CD4-positive, alpha-beta memory T cell (primary cell): ENCODE results near the gene SH3TC2. TPM values are rescaled to one million over a fixed set of nuclear protein-coding genes. Genes with fewer than 3 reads are reported as not detected.

ENCODE experiments used
- CTCF ChIA-PET: fragments of 350-600 bp; sonication (Branson Sonifier 250); formaldehyde crosslinking; loops from one replicate; lab custom pipeline; 2021; ENCODE audit warnings: inconsistent platforms; ENCODE audit not compliant: partially characterized antibody; lab: Charles Lee
- POLR2A ChIA-PET: fragments of 350-600 bp; sonication (Branson Sonifier 250); formaldehyde crosslinking; loops from one replicate; lab custom pipeline; 2021; ENCODE audit not compliant: partially characterized antibody; lab: Charles Lee
- DNase-seq, 5 donors: peaks; one replicate each; pipeline versions ENCODE4 v3.0.0 to v3.0.0-alpha.2; 2020 to 2022; ENCODE audit warnings: mixed read lengths in 1 of 5
- H3K27ac ChIP-seq: one replicate; pipeline ENCODE4 v1.7.0; 2013; ENCODE audit warnings: low read depth, low read length
- H3K27me3 ChIP-seq: 2 replicates; pipeline ENCODE4 v1.7.0; 2013; ENCODE audit warnings: mild to moderate bottlenecking, low read length, moderate library complexity; ENCODE audit not compliant: insufficient read depth
- H3K36me3 ChIP-seq: 2 replicates; pipeline ENCODE4 v1.7.0; 2013; ENCODE audit warnings: mild to moderate bottlenecking, low read length, moderate library complexity; ENCODE audit not compliant: insufficient read depth
- H3K4me1 ChIP-seq: 2 replicates; pipeline ENCODE4 v1.7.0; 2013; ENCODE audit warnings: mild to moderate bottlenecking, low read length, moderate library complexity; ENCODE audit not compliant: insufficient read depth
- H3K4me3 ChIP-seq, 2 donors: one replicate each; pipeline ENCODE4 v1.7.0; 2013; ENCODE audit warnings: low read length in 2 of 2, mild to moderate bottlenecking in 1 of 2
- H3K9me3 ChIP-seq, 2 donors: one replicate each; pipeline ENCODE4 v1.7.0; 2013; ENCODE audit warnings: low read length in 2 of 2, control low read depth in 1 of 2; ENCODE audit not compliant: control insufficient read depth in 1 of 2
- H3K27ac Mint-ChIP-seq, 7 donors: one replicate each; pipeline ENCODE4 v1.8.0; 2020 to 2021; ENCODE audit warnings: mixed read lengths in 7 of 7, mild to moderate bottlenecking in 6 of 7, inconsistent platforms in 3 of 7, moderate library complexity in 3 of 7
- H3K27me3 Mint-ChIP-seq, 2 donors: one replicate each; pipeline ENCODE4 v1.8.0; 2020 to 2021; ENCODE audit warnings: mixed read lengths in 2 of 2
- H3K36me3 Mint-ChIP-seq, 2 donors: one replicate each; pipeline ENCODE4 v1.8.0; 2020 to 2021; ENCODE audit warnings: mixed read lengths in 2 of 2, inconsistent platforms in 1 of 2, mild to moderate bottlenecking in 1 of 2
- H3K4me1 Mint-ChIP-seq, 4 donors: one replicate each; pipeline ENCODE4 v1.8.0; 2020 to 2021; ENCODE audit warnings: mixed read lengths in 4 of 4, mild to moderate bottlenecking in 1 of 4
- H3K4me3 Mint-ChIP-seq, 8 donors: one replicate each; pipeline ENCODE4 v1.8.0; 2020 to 2021; ENCODE audit warnings: mixed read lengths in 8 of 8, mild to moderate bottlenecking in 7 of 8, moderate library complexity in 6 of 8, inconsistent platforms in 3 of 8
- H3K9me3 Mint-ChIP-seq, 8 donors: one replicate each; pipeline ENCODE4 v1.8.0; 2020 to 2021; ENCODE audit warnings: mixed read lengths in 8 of 8, mild to moderate bottlenecking in 5 of 8, inconsistent platforms in 3 of 8, moderate library complexity in 1 of 8
- intact Hi-C: fragments of 100-400 bp; cut with micrococcal nuclease; formaldehyde crosslinking; loops from one replicate; pipeline ENCODE4 v1.15.1; 2023
- polyA plus RNA-seq, 2 donors: library from polyadenylated mRNA; unstranded; fragments of 300-500 nt; fragmentation: Illumina TruSeq; gene quantifications; one replicate each; pipeline ENCODE4 v1.2.3, GENCODE V29; 2021
- total RNA-seq, 2 experiments: library from RNA; stranded (reverse); gene quantifications; one replicate each; pipeline ENCODE4 v1.2.3, GENCODE V29; 2021

Gene SH3TC2
- total and polyA plus RNA-seq, 4 experiments from 2014 or later: not detected

GRCh38 chr5:149073213-149073612, 10.4 kb upstream of the SH3TC2 start:
- Histone ChIP-seq H3K27ac (no peak overlapping the region), H3K36me3 (no peaks in the 10 kb centered on the region), H3K4me3 (no peak overlapping the region), H3K27me3 (no peaks in the 10 kb centered on the region), H3K4me1 (no peaks in the 10 kb centered on the region), H3K9me3 (no peaks in the 10 kb centered on the region)
- H3K4me1 Mint-ChIP-seq: no peaks in the 10 kb centered on the region
- ChIA-PET CTCF (no interaction called here), POLR2A (no interaction called here)
- DNase-seq: no peak
- H3K27me3 Mint-ChIP-seq: peaks cover 7% of the 10 kb centered on the region in 2 donors
- no peak overlapping the region for H3K4me3 Mint-ChIP-seq
- H3K36me3 Mint-ChIP-seq: peaks cover 0 to 4% of the 10 kb centered on the region in 2 donors
- H3K9me3 Mint-ChIP-seq: peaks cover 3 to 16% (median 6%) of the 10 kb centered on the region in 8 donors
- intact Hi-C loops: no loop called here
- no peak overlapping the region for H3K27ac Mint-ChIP-seq

GRCh38 chr5:149072791-149073190, 9.9 kb upstream of the SH3TC2 start:
- Histone ChIP-seq H3K9me3 (no peaks in the 10 kb centered on the region), H3K27ac (no peak overlapping the region), H3K4me1 (no peaks in the 10 kb centered on the region), H3K36me3 (no peaks in the 10 kb centered on the region), H3K4me3 (no peak overlapping the region), H3K27me3 (no peaks in the 10 kb centered on the region)
- Mint-ChIP-seq H3K4me1 (no peaks in the 10 kb centered on the region), H3K4me3 (no peak overlapping the region), H3K27ac (no peak overlapping the region), H3K9me3 (peaks cover 3 to 16% (median 6%) of the 10 kb centered on the region in 8 donors), H3K27me3 (peaks cover 7% of the 10 kb centered on the region in 2 donors), H3K36me3 (peaks cover 0 to 4% of the 10 kb centered on the region in 2 donors)
- CTCF ChIA-PET: no interaction called here
- POLR2A ChIA-PET: no interaction called here
- DNase-seq: no peak
- intact Hi-C loops: no loop called here

GRCh38 chr5:149072376-149072775, 9.5 kb upstream of the SH3TC2 start:
- H3K9me3 ChIP-seq: no peaks in the 10 kb centered on the region
- Mint-ChIP-seq H3K27ac (no peak overlapping the region), H3K27me3 (peaks cover 7% of the 10 kb centered on the region in 2 donors), H3K36me3 (peaks cover 0 to 4% of the 10 kb centered on the region in 2 donors), H3K4me1 (no peaks in the 10 kb centered on the region), H3K9me3 (peaks cover 3 to 16% (median 6%) of the 10 kb centered on the region in 8 donors), H3K4me3 (no peak overlapping the region)
- no peaks in the 10 kb centered on the region for H3K4me1 ChIP-seq
- no peak for DNase-seq
- H3K36me3 ChIP-seq: no peaks in the 10 kb centered on the region
- H3K27ac ChIP-seq: no peak overlapping the region
- CTCF ChIA-PET: no interaction called here
- H3K27me3 ChIP-seq: no peaks in the 10 kb centered on the region
- H3K4me3 ChIP-seq: no peak overlapping the region
- intact Hi-C loops: no loop called here
- POLR2A ChIA-PET: no interaction called here

DNA sequence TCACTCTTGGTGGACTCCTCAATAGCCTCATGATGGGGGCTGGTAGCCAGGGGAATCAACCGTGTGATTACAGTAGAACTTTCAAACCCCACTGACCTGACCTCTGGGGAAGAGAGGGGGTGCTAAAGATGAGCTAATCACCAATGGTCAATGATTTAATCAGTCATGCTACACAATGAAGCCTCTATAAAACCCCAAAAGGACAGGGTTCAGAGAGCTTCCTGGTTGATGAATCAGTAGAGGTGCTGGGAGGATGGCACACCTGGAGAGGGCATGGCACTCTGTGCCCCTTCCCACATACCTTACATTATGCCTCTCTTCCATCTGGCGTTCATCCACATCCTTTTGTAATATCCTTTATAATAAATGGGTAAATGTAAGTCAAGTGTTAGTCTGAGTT, 8.9 kb upstream of the SH3TC2 start:
- intact Hi-C loops: no loop called here
- Mint-ChIP-seq H3K4me3 (no peak overlapping the region), H3K27me3 (peaks cover 7% of the 10 kb centered on the region in 2 donors), H3K4me1 (no peaks in the 10 kb centered on the region), H3K27ac (no peak overlapping the region), H3K36me3 (peaks cover 0 to 4% of the 10 kb centered on the region in 2 donors), H3K9me3 (peaks cover 3 to 18% (median 11%) of the 10 kb centered on the region in 8 donors)
- H3K27ac ChIP-seq: no peak overlapping the region
- ChIA-PET POLR2A (interaction anchor here (1.2 kb wide), 1 partner anchor 11 kb away, joined by 3 read pairs; no protein-coding TSS in a partner anchor), CTCF (interaction anchor here (0.8 kb wide), 1 partner anchor 37 kb away, joined by 3 read pairs; no protein-coding TSS in a partner anchor)
- H3K9me3 ChIP-seq: no peaks in the 10 kb centered on the region
- no peak for DNase-seq
- H3K27me3 ChIP-seq: no peaks in the 10 kb centered on the region
- no peaks in the 10 kb centered on the region for H3K36me3 ChIP-seq
- no peak overlapping the region for H3K4me3 ChIP-seq
- no peaks in the 10 kb centered on the region for H3K4me1 ChIP-seq

DNA sequence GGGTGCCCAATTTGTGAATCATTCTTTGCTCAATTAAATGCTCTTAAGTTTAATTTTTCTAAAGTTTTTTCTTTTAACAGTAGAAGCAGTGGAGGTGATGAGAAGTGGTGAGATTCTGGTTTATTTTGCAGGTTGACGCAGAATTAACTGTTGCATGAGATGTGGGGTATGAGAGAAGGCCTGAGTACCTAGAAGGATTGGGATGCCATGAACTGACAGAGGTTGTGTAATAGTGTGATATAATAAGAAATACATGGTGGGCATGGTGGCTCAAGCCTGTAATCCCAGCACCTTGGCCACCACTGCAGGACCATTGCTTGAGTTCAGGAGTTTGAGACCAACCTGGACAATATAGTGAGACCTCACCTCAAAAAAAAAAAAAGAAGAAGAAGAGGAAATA, 8.4 kb upstream of the SH3TC2 start:
- DNase-seq: no peak
- Histone ChIP-seq H3K27ac (no peak overlapping the region), H3K4me1 (no peaks in the 10 kb centered on the region), H3K4me3 (no peak overlapping the region), H3K9me3 (no peaks in the 10 kb centered on the region), H3K27me3 (no peaks in the 10 kb centered on the region), H3K36me3 (no peaks in the 10 kb centered on the region)
- Mint-ChIP-seq H3K4me1 (no peaks in the 10 kb centered on the region), H3K27ac (no peak overlapping the region), H3K27me3 (peaks cover 7% of the 10 kb centered on the region in 2 donors), H3K4me3 (no peak overlapping the region), H3K9me3 (peaks cover 4 to 21% (median 14%) of the 10 kb centered on the region in 8 donors), H3K36me3 (peaks cover 0 to 4% of the 10 kb centered on the region in 2 donors)
- intact Hi-C loops: no loop called here
- CTCF ChIA-PET: interaction anchor here (0.8 kb wide), 1 partner anchor 36 kb away, joined by 3 read pairs; no protein-coding TSS in a partner anchor
- POLR2A ChIA-PET: interaction anchor here (1.2 kb wide), 1 partner anchor 10 kb away, joined by 3 read pairs; no protein-coding TSS in a partner anchor

GRCh38 chr5:149069711-149070110, 6.8 kb upstream of the SH3TC2 start:
- Mint-ChIP-seq H3K36me3 (no peaks in the 10 kb centered on the region), H3K4me3 (no peak overlapping the region), H3K27me3 (peaks cover 4 to 7% of the 10 kb centered on the region in 2 donors), H3K9me3 (peaks cover 0 to 14% (median 10%) of the 10 kb centered on the region in 8 donors), H3K4me1 (no peaks in the 10 kb centered on the region), H3K27ac (no peak overlapping the region)
- no peaks in the 10 kb centered on the region for H3K4me1 ChIP-seq
- no peak for DNase-seq
- no peaks in the 10 kb centered on the region for H3K9me3 ChIP-seq
- H3K27me3 ChIP-seq: no peaks in the 10 kb centered on the region
- ChIA-PET POLR2A (no interaction called here), CTCF (interaction anchor here (0.7 kb wide), 1 partner anchor 627 kb away, joined by 4 read pairs; no protein-coding TSS in a partner anchor)
- H3K27ac ChIP-seq: no peak overlapping the region
- H3K4me3 ChIP-seq: no peak overlapping the region
- H3K36me3 ChIP-seq: no peaks in the 10 kb centered on the region
- intact Hi-C loops: no loop called here

DNA sequence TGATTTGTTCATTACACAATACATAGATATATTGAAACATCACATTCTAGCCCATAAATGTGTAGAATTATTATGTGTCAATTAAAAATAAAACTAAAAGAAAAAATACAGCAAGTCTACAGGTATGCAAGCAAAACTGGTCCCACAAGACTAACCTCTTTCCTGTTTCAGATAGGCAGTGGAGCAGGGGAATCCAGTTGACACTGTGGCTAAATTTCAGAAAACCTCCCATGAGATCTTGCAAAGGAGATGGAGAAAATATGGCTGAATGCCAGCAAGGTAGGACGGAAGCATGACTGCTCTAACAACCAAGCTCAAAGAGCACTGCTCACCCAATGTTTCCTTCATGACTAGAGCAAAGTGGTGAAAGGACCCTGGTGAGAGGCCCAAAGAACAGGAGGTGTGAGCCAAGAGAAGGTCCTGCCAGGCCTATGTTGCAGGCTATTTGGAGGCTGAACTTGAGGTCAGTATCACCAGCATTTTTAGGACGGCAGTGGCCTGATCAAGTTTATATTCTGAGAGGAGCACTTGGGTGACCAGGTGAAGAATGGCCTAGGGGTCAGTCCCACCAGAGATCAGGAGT, 1.1 kb upstream of the SH3TC2 start:
- H3K27ac Mint-ChIP-seq: no peak overlapping the region

More for the DNA sequence above, 1.1 kb upstream of the SH3TC2 start:
- intact Hi-C loops: no loop called here
- Histone ChIP-seq H3K36me3 (no peaks in the 10 kb centered on the region), H3K27ac (no peak overlapping the region), H3K27me3 (no peaks in the 10 kb centered on the region), H3K4me1 (no peaks in the 10 kb centered on the region), H3K9me3 (no peaks in the 10 kb centered on the region), H3K4me3 (no peak overlapping the region)
- no peak for DNase-seq
- Mint-ChIP-seq H3K4me1 (no peaks in the 10 kb centered on the region), H3K4me3 (no peak overlapping the region), H3K27me3 (no peaks in the 10 kb centered on the region), H3K36me3 (no peaks in the 10 kb centered on the region), H3K9me3 (peaks cover 0 to 13% (median 7%) of the 10 kb centered on the region in 8 donors)
- POLR2A ChIA-PET: no interaction called here
- CTCF ChIA-PET: no interaction called here
